ENCODE measurements around the gene NFE2L1. TPM values are rescaled to one million over a fixed set of nuclear protein-coding genes. Genes with fewer than 3 reads are reported as not detected.

Gene NFE2L1
- total RNA-seq, 2 donors from 2014 or later: 39.4 to 74.2 TPM

DNA sequence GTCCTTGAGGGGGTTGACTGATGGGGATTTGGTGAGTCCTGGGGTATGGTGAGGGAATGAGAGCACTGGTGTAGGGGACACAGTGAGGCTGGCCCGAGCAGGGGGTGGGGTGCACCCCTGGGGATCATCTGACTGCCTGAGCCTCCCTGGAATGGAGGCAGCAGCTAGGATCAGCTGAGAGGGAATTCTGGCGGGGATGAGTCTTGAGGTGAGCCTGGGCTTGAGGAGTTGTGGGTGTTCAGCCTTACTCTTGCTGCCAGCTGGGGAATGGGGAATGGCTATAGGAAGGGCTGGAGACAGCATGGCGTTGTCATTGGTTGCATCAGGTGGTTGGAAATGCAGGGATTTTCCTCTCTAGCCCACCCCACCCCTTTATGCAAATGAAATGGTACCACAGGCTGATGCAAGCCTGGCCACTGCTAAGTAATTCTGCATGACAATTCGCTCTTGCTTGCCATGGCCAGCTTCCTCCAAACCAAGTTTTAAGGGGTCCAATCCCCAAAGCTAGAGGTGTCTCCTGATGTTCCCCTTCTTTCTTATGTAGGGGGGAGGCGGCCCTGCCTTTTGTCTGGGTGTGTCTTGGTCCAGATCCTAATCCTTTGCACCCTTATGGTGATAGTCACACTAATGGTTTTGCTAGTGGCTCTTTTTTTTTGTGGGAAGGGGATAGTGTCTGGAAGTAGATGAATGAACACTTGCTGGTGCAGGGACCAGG is 7.5 kb downstream of the NFE2L1 start:
- 75 to 82% methylated on average over 5 of the region's 5 CpGs for WGBS, 2 donors
- TF ChIP-seq CTCF (IDR thresholded peaks at IDR 0.05): no peak
- TF ChIP-seq POLR2A (IDR thresholded peaks at IDR 0.05): no peak
- Histone ChIP-seq H3K27ac (no peak overlapping the region), H3K36me3 (replicated peaks in 1 of 2; ENCODE audit: insufficient read depth in 1 of 2, low read depth in 2 of 2) (peaks cover 0 to 26% of the 10 kb centered on the region in 2 donors), H3K4me3 (no peak overlapping the region), H3K27me3 (no peaks in the 10 kb centered on the region), H3K4me1 (peaks cover 49% of the 10 kb centered on the region), H3K9me3 (no peaks in the 10 kb centered on the region)
- DNase-seq (no peak), ATAC-seq (no peak)
- intact Hi-C loops (cut with DNase I): no loop called here

GRCh38 chr17:48056246-48056745 is 8.1 kb downstream of the NFE2L1 start:
- no peak for DNase-seq
- H3K27ac ChIP-seq: no peak overlapping the region
- peaks cover 43% of the 10 kb centered on the region for H3K4me1 ChIP-seq
- H3K4me3 ChIP-seq: no peak overlapping the region
- no peaks in the 10 kb centered on the region for H3K27me3 ChIP-seq
- intact Hi-C loops (cut with DNase I): no loop called here
- 75 to 84% methylated on average over 4 to 10 of the region's 10 CpGs for WGBS, 2 donors
- ATAC-seq: no peak
- peaks cover 0 to 26% of the 10 kb centered on the region in 2 donors for H3K36me3 ChIP-seq (replicated peaks in 1 of 2; ENCODE audit: insufficient read depth in 1 of 2, low read depth in 2 of 2)
- TF ChIP-seq CTCF (IDR thresholded peaks at IDR 0.05) (no peak), POLR2A (IDR thresholded peaks at IDR 0.05) (no peak)
- no peaks in the 10 kb centered on the region for H3K9me3 ChIP-seq

DNA sequence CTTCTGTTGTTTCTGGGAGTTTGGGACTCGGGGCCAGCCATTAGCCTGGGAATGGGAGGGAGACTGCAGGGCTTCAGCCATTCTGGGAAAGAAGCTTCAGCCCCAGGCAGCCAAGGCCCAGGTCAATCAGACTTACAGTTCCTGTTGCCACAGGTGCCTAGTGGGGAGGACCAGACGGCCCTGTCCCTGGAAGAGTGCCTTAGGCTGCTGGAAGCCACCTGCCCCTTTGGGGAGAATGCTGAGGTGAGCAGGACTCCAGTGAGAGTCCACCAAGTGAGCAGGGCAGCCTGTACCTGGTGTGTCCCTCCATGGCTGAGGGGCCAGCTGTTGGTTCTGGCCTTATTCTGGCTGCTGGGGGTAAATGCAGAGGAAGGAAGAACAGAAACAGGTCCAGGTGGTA is 8.7 kb downstream of the NFE2L1 start:
- no peak overlapping the region for H3K27ac ChIP-seq

GRCh38 chr17:48057626-48058025 is 9.5 kb downstream of the NFE2L1 start:
- WGBS, 2 donors: 66 to 67% methylated on average over 4 of the region's 4 CpGs
- Histone ChIP-seq H3K9me3 (no peaks in the 10 kb centered on the region), H3K4me3 (no peak overlapping the region), H3K27me3 (no peaks in the 10 kb centered on the region), H3K36me3 (replicated peaks in 1 of 2; ENCODE audit: insufficient read depth in 1 of 2, low read depth in 2 of 2) (peaks cover 0 to 36% of the 10 kb centered on the region in 2 donors), H3K27ac (no peak overlapping the region), H3K4me1 (peaks cover 30% of the 10 kb centered on the region)
- no peak for ATAC-seq
- no peak for DNase-seq
- intact Hi-C loops (cut with DNase I): no loop called here
- TF ChIP-seq CTCF (IDR thresholded peaks at IDR 0.05): no peak
- no peak for TF ChIP-seq POLR2A (IDR thresholded peaks at IDR 0.05)

More for the DNA sequence above, 8.7 kb downstream of the NFE2L1 start:
- Histone ChIP-seq H3K9me3 (no peaks in the 10 kb centered on the region), H3K4me1 (peaks cover 37% of the 10 kb centered on the region), H3K4me3 (no peak overlapping the region), H3K36me3 (replicated peaks in 1 of 2; ENCODE audit: insufficient read depth in 1 of 2, low read depth in 2 of 2) (peaks cover 0 to 30% of the 10 kb centered on the region in 2 donors), H3K27me3 (no peaks in the 10 kb centered on the region)
- ATAC-seq (no peak), DNase-seq (no peak)
- intact Hi-C loops (cut with DNase I): no loop called here
- TF ChIP-seq POLR2A (IDR thresholded peaks at IDR 0.05) (no peak), CTCF (IDR thresholded peaks at IDR 0.05) (no peak)
- whole genome bisulfite sequencing, 2 donors: 66 to 100% methylated on average over 2 of the region's 2 CpGs
